Stimulated activated CD8-positive, alpha-beta memory T cell treated with anti-CD3 and anti-CD28 coated beads, Interleukin-15, amount 100 ng/mL, for 1 hour (primary cell): ENCODE data around the gene HS3ST3B1.

Source experiments
- DNase-seq: peaks from one replicate; pipeline ENCODE4 v3.0.0-alpha.2; 2020; ENCODE audit warnings: low read depth

HS3ST3B1 gene

GRCh38 chr17:14321476-14321949 lies 20.6 kb downstream of the HS3ST3B1 start:
- no peak for DNase-seq

GRCh38 chr17:14321980-14322776 lies 21.3 kb downstream of the HS3ST3B1 start:
- no peak for DNase-seq

GRCh38 chr17:14323522-14323981 lies 22.7 kb downstream of the HS3ST3B1 start:
- no peak for DNase-seq

DNA sequence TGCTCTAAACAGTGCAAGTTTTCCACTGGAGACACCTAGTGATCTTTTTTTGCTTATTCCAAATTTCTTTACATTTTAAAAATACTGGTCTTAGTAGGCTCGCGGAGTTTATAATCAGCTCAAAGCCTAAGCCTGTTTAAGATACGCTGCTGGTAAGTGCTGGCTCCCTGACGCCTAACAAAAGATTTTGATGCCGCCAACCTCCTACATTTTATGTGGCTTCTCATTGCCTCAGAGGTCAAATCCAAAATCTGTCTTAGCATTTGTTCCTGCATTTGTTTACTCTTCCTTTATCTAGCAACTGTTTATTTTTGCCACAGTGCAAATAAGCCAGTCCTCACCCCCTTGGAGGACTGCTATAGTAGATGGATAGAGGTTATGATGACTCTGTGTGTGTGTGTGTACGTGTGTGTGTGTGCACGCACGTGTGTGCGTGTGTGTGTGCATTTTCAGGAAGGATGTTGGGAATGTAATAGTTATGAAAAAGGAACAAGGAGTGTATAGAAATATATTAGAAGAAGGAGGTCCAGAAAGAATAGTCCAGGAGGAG lies 24.8 kb downstream of the HS3ST3B1 start:
- no peak for DNase-seq

GRCh38 chr17:14329900-14330491 lies 29.1 kb downstream of the HS3ST3B1 start:
- DNase-seq: no peak

DNA sequence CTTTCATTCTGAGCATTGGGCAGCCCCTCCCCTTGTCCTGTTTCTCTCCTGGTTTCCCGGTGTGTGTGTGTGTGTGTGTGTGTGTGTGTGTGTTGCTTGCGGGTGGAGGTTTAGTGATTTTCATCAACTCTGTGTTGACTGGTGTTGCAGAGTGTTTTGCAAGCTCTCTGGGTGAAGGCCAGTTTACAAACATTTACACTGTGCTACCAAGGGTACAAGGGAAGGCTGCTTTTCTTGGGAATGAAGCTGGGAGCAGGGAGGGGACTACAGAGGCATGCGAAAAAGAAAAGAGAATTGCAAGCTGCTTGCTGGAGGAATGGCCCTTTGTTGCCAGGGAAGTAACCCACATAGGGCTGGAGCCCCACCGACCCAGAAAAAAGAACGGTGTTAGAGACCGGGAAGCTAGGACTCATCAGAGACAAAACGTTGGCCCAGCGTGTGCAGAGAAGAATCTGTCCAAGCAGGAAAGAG lies 29.6 kb downstream of the HS3ST3B1 start:
- DNase-seq: no peak

DNA sequence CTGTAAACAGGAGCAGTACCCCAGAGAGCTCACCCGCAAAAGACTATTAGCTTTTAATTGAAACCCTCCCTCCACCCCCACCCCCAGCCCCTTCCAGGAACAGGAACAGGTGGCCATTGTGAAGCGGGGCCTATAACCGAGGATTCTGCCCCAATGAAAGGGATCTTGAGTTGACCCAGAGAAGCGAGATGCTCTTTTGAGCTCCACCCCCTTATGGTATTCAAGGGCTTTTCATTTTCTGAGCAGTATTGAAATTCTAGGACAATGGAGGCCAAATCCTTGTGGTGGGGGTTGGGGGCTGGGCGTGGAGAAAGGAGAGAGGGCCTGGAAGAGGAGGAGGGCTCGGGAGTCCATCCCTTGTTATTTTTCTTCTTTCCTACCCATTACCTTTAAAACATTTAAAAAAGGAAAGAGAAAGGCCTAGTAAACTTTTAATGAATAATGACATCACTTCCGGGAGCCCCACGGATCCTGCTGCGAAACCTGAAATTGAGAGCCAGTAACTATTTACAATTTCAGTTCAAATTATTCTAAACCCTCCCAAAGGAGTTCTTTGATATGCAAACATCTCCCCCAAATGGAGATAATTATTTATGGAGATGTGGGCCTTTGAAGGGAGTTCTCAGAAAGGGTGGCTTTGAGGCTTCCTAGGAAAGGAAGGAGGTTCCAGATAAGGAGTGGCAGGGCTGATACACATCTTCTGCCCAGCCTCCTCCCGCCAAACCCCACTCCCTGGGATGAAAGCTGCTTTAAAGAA lies 30.5 kb downstream of the HS3ST3B1 start:
- no peak for DNase-seq

DNA sequence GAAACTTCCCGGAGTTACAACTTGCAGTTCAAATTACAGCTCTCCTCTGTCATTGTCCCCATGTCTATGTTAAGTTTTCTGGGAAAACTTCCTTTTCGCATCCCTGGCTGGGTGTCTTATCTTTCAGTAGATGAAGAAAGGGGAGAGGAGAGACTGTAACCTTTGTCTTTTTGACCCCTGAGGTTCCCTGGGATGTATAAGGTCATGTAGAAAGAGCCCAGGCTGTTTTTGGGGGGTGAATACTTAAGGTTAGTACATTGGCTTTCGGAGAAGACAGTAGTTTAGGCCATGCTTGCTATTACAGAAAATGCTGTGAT lies 31.1 kb downstream of the HS3ST3B1 start:
- DNase-seq: no peak

DNA sequence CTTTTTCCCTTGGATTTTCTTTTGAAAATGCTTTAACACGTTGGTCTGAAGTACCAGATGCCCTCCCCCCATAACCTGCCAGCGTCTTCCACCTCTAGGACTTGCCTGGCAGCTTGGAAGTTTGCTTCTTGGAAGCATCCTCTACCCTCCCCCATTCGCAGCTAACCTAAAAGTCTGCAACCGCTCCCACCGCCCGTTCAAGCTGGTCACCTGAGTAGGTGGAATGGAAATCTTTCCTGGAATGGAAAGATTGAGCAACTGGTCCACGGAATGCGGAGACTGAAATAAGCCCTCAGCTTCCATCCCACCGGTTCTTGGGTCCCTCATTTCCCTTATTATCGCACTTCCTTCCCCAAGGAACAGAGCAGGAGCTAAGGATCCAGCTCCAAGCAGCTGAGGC lies 31.4 kb downstream of the HS3ST3B1 start:
- no peak for DNase-seq

DNA sequence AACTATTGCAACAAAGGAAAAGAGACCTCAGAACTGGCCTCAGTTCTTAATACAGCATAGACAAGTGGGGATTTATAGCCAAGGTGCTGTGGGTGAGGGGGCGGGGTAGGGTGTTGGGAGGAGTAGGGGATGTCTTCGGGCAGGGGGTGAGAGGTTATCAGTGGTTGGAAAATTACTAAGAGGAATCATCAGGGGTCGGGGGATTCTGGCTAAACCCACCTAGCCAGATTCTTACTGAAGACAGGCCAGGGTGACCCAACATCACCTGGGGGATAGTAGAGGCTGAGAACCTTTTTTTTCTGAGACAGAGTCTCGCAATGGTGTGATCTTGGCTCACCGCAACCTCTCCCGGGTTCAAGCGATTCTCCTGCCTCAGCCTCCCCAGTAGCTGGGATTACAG lies 32.6 kb downstream of the HS3ST3B1 start:
- DNase-seq: no peak

GRCh38 chr17:14334276-14334840 lies 33.5 kb downstream of the HS3ST3B1 start:
- DNase-seq: no peak

- no peak for DNase-seq
Observed at GRCh38 chr17:14334919-14335318, 34.0 kb downstream of the HS3ST3B1 start.

DNA sequence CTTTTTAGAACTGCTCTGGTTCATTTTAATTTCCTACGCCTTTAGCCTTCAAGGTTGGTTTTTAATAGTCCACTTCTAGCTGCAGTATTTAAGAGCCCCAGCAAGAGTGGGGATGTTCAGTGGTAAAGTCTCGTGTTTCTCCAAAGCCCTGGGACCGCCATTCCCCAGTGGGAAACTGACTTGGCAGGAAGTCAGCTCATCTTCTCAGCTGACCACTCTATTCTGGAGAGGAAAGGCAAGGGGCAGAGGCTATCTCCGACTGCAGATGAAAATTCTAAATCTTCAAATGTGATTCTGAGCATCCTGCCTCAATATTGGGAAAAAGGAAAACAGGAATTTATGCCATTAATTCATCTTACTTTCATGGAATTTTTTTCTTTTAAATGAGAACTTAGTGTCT lies 35.5 kb downstream of the HS3ST3B1 start:
- DNase-seq: no peak

DNA sequence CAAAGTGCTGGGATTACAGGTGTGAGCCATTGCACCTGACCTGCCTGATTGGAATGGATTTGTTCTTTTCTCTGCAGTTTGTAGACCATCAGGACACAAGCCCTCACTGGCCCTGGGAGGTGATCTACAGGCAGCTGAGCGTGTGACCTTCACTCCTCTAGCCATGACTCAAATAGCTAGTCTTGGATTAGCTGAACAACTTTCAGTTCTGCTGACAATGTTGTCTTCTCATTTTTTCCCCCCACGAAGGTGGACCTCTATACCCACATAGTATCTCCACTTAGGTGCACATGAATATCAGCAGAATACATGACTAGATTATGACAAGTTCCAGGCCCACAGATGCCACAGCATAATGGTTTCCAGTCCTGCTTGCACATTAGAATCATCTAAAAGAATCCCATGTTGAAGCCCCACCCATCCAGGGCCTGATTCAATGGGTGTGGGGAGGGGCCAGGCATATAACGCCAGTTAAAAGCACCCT lies 36.8 kb downstream of the HS3ST3B1 start:
- no peak for DNase-seq

- DNase-seq: no peak
Observed at GRCh38 chr17:14340857-14341754, 40.2 kb downstream of the HS3ST3B1 start.

DNA sequence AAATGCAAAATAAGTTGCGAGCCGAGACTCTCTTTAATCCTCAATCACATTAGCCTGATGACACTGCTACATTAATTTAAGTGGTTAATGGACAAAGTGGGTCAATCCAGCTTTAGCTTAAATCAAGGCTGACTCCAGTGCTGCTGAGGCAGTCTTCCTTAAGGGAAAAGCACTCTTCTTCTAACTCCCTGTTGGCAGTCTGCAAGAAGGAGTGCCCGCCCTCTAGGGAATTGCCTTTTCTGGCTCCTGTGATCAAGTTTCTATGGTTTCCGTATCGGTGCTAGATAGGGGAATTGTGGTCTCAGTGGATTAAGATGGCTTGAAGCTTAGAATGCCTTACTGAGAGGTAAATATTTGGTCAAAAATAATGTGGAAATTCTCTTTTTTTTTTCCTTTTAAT lies 41.0 kb downstream of the HS3ST3B1 start:
- DNase-seq: no peak

- no peak for DNase-seq
Observed at GRCh38 chr17:14346801-14347200, 45.9 kb downstream of the HS3ST3B1 start.

- no peak for DNase-seq
Observed at GRCh38 chr17:14351493-14351892, 50.6 kb downstream of the HS3ST3B1 start.

DNA sequence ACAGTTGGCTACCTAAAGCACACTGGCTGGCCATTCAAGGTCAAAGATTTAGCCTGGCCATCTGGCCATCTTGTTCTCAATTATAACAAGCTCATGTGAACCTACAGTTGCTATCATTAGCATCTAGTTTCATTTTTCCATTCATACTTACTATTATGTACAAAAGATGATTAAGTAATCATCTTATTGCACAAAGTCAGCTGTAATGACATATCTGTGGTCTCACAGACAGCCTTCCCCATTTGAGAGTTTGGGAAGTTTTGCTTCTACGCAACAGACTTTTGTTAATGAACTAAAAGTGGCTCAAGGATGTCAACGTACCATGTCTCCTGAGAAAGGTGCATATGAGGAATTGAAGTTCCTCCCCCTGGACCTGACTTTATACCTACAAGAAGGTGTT lies 51.3 kb downstream of the HS3ST3B1 start:
- DNase-seq: no peak

- no peak for DNase-seq
Observed at GRCh38 chr17:14353861-14354474, 53.1 kb downstream of the HS3ST3B1 start.

DNA sequence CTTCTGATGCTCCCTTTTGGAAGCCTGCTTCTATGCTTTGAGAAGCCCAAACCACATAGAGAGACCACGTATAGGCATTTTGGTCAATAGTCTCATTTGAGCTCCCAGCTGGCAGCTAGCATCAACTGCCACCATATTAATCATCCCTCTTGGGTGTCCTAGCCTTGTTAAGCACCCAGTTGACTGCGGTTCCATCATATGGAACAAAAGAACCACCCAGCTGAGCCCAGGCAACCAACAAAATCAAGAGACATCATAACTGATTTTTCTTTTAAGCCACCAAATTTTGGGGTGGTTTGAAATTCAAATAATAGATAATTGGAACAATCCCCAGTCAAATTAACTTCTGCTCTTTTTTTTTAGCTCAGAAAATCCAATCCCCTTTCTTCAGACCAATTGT lies 53.9 kb downstream of the HS3ST3B1 start:
- no peak for DNase-seq
